PFSK-1 (cell line): ENCODE data around the gene MCOLN2.

Experiments
- POLR2AphosphoS5 ChIP-seq: IDR thresholded peaks from 2 replicates; pipeline ENCODE4 v1.6.1; 2012; ENCODE audit warnings: low read depth, mild to moderate bottlenecking, control low read depth, low read length, moderate library complexity
- REST ChIP-seq, 2 experiments: IDR thresholded peaks; 2 replicates each; pipeline versions ENCODE4 v1.6.1 to v1.8.0; 2011 to 2012; ENCODE audit warnings: low read depth in 2 of 2, low read length in 2 of 2, control low read depth in 1 of 2, inconsistent platforms in 1 of 2, mild to moderate bottlenecking in 1 of 2, moderate library complexity in 1 of 2; ENCODE audit not compliant: insufficient read depth in 1 of 2

GRCh38 chr1:84998642-84999280 is 1.8 kb upstream of the MCOLN2 start:
- no peak for TF ChIP-seq REST (IDR thresholded peaks at IDR 0.05; ENCODE audit: insufficient read depth in 1 of 2, low read depth in 2 of 2, low read length in 2 of 2)
- no peak for TF ChIP-seq POLR2AphosphoS5
